ENCODE data around the gene MGP. TPM values are rescaled to one million over a fixed set of nuclear protein-coding genes. Genes with fewer than 3 reads are reported as not detected.

The MGP gene
- 0.48 TPM for total RNA-seq (2013)
- polyA plus RNA-seq = not detected
- 0.16 TPM in 1 of 2 replicates, not detected in the other for polyA minus RNA-seq
- 0 to 1.1 (median 0.12) reads per million in 11 experiments for total RNA-seq

DNA sequence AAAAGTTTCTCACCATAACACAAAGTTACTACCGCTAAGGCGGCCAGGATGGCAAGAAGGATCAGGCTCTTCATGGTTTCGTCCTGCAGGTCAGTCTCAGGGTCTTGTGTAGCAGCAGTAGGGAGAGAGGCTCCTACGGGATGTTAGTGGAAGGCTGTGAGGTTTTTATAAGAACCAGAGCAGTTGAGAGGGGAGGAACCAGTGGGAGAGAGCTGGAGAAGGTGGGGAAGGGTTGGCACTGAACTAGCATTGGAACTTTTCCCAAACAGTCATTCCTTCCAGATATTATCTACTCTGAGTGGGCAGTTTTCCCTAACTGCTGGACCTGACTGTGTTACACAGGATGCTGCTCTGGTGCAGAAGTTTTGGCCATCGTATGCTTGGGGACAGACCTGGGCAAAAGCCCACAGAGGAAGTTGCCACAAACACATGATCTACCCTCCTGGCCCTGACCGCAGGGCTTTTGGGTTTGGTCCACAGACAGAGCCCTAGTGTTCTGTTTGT lies at the start of gene MGP:
MGP (minus strand) TSS at position 137 of the 504 bp plus-strand sequence; CDS start at position 74, 63 bp downstream.
- no peaks in the 10 kb centered on the region for H4K20me1 ChIP-seq (ENCODE audit: insufficient read depth, low read length)
- peak within 1 kb of the TSS in 1 of 3 experiments; percentile 51 for H3K4me3 ChIP-seq (replicated peaks in 1 of 3; ENCODE audit: low read depth in 2 of 3, low read length in 3 of 3)
- H3K36me3 ChIP-seq (replicated peaks in 1 of 2; ENCODE audit: control insufficient read depth in 1 of 2, insufficient read depth in 2 of 2, low read length in 2 of 2) = no peaks in the 10 kb centered on the region
- peak within 1 kb of the TSS in 5 of 7 donors; percentile 64 to 87 (median 77) for H3K27ac Mint-ChIP-seq
- H3K4me1 ChIP-seq (ENCODE audit: control insufficient read depth in 1 of 2, insufficient read depth in 2 of 2, low read length in 2 of 2) = peaks cover 20 to 23% of the 10 kb centered on the region in 2 donors
- peak within 1 kb of the TSS; percentile 74 for H2AFZ ChIP-seq (ENCODE audit: insufficient read depth, low read depth, low read length, poor library complexity, severe bottlenecking)
- peaks cover 10 to 23% of the 10 kb centered on the region in 2 donors for H3K27me3 ChIP-seq (ENCODE audit: control insufficient read depth in 2 of 2, insufficient read depth in 2 of 2, low read length in 2 of 2)
- H3K4me3 Mint-ChIP-seq = peak within 1 kb of the TSS; percentile 59 to 83
- DNase-seq = peak; percentile 9 to 17 (median 12)
- H3K9ac ChIP-seq (ENCODE audit: insufficient read depth, low read length, poor library complexity, severe bottlenecking) = no peak within 1 kb of the TSS
- H3K9me3 ChIP-seq (replicated peaks in 1 of 2; ENCODE audit: control insufficient read depth in 1 of 2, insufficient read depth in 1 of 2, low read length in 2 of 2) = no peaks in the 10 kb centered on the region
- H3K79me2 ChIP-seq (ENCODE audit: insufficient read depth, low read length) = no peaks in the 10 kb centered on the region
- H3K36me3 Mint-ChIP-seq = no peaks in the 10 kb centered on the region
- TF ChIP-seq, protein P1, sequence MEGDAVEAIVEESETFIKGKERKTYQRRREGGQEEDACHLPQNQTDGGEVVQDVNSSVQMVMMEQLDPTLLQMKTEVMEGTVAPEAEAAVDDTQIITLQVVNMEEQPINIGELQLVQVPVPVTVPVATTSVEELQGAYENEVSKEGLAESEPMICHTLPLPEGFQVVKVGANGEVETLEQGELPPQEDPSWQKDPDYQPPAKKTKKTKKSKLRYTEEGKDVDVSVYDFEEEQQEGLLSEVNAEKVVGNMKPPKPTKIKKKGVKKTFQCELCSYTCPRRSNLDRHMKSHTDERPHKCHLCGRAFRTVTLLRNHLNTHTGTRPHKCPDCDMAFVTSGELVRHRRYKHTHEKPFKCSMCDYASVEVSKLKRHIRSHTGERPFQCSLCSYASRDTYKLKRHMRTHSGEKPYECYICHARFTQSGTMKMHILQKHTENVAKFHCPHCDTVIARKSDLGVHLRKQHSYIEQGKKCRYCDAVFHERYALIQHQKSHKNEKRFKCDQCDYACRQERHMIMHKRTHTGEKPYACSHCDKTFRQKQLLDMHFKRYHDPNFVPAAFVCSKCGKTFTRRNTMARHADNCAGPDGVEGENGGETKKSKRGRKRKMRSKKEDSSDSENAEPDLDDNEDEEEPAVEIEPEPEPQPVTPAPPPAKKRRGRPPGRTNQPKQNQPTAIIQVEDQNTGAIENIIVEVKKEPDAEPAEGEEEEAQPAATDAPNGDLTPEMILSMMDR (IDR thresholded peaks at IDR 0.05) = no peak
- intact Hi-C loops (cut with micrococcal nuclease) = no loop called here
- peaks cover 16 to 26% (median 24%) of the 10 kb centered on the region in 3 donors for H3K27me3 Mint-ChIP-seq (ENCODE audit: low read depth in 3 of 3)
- 40% methylated on average over 1 of the region's 6 CpGs for WGBS (ENCODE audit: insufficient coverage)
- no peak within 1 kb of the TSS for H3K27ac ChIP-seq (ENCODE audit: low read depth in 1 of 2, low read length in 2 of 2)
- H3K9me3 Mint-ChIP-seq = peaks cover 0 to 4% (median 0%) of the 10 kb centered on the region in 7 donors
- H3K4me2 ChIP-seq (replicated peaks; ENCODE audit: extremely low read depth, low read length, poor library complexity, severe bottlenecking) = peak within 1 kb of the TSS; percentile 61
- H3K4me1 Mint-ChIP-seq = peaks cover 26% of the 10 kb centered on the region

DNA sequence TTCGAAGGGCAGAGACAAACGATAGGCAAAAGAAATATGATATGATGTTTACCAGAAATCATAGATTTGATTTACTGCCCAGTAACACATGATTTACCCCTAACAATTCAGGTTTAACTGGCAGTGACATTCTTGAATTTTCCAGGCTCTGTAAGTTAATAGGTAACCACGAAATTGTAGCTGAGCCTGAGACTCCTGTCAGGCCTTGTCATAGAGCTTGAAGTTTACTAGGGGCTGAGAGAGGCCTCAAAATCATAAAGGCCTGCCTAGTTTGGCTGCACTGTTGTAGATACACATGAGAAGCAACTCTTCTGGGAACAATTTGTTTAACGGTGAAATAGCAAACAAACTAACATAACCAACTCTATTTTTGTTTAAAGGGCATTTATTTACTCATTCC lies 49.4 kb upstream of the MGP start:
- no CpG with 5 or more reads among the region's 4 CpGs for WGBS (ENCODE audit: insufficient coverage)
- Histone ChIP-seq H3K9ac (ENCODE audit: insufficient read depth, low read length, poor library complexity, severe bottlenecking) (no peak overlapping the region), H3K27me3 (ENCODE audit: control insufficient read depth in 2 of 2, insufficient read depth in 2 of 2, low read length in 2 of 2) (no peaks in the 10 kb centered on the region), H2AFZ (ENCODE audit: insufficient read depth, low read depth, low read length, poor library complexity, severe bottlenecking) (no peak overlapping the region), H3K36me3 (replicated peaks in 1 of 2; ENCODE audit: control insufficient read depth in 1 of 2, insufficient read depth in 2 of 2, low read length in 2 of 2) (peaks cover 58 to 88% of the 10 kb centered on the region in 2 donors), H3K9me3 (replicated peaks in 1 of 2; ENCODE audit: control insufficient read depth in 1 of 2, insufficient read depth in 1 of 2, low read length in 2 of 2) (no peaks in the 10 kb centered on the region), H3K4me1 (ENCODE audit: control insufficient read depth in 1 of 2, insufficient read depth in 2 of 2, low read length in 2 of 2) (peaks cover 6 to 10% of the 10 kb centered on the region in 2 donors), H3K4me3 (replicated peaks in 1 of 3; ENCODE audit: low read depth in 2 of 3, low read length in 3 of 3) (no peak overlapping the region), H3K4me2 (replicated peaks; ENCODE audit: extremely low read depth, low read length, poor library complexity, severe bottlenecking) (no peak overlapping the region), H4K20me1 (ENCODE audit: insufficient read depth, low read length) (peaks cover 21% of the 10 kb centered on the region), H3K27ac (ENCODE audit: low read depth in 1 of 2, low read length in 2 of 2) (no peak overlapping the region), H3K79me2 (ENCODE audit: insufficient read depth, low read length) (no peaks in the 10 kb centered on the region)
- intact Hi-C loops (cut with micrococcal nuclease) = loop anchor here in 1 of 2 donors (10.0 kb wide), 1 partner anchor 90 kb away; the partner anchor contains the start of gene ART4
- H3K36me3 Mint-ChIP-seq = peaks cover 66 to 77% of the 10 kb centered on the region in 2 donors
- H3K27me3 Mint-ChIP-seq (ENCODE audit: low read depth in 3 of 3) = no peaks in the 10 kb centered on the region
- TF ChIP-seq, protein P1 (IDR thresholded peaks at IDR 0.05) = no peak
- no peak for DNase-seq
- no peak overlapping the region for H3K27ac Mint-ChIP-seq
- H3K4me3 Mint-ChIP-seq = no peak overlapping the region
- peaks cover 16% of the 10 kb centered on the region for H3K4me1 Mint-ChIP-seq
- H3K9me3 Mint-ChIP-seq = no peaks in the 10 kb centered on the region

Data from CD14-positive monocyte (primary cell).